HepG2 (cell line): ENCODE data around the gene OVCA2. TPM values are rescaled to one million over a fixed set of nuclear protein-coding genes. Genes with fewer than 3 reads are reported as not detected.

Source experiments
- ATAC-seq: fragments of 200-7000 bp; cut with Tn5 transposase; 3 replicates; pipeline ENCODE4 v1.9.1; 2020; ENCODE audit warnings: mild to moderate bottlenecking, moderate library complexity
- BruUV-seq: library from RNA; stranded (reverse); fragments of 400-500 nt; replicated peaks from 2 replicates; lab custom pipeline; 2021; lab: Mats Ljungman, UMichigan
- CTCF ChIA-PET: fragments of 300-600 bp; formaldehyde crosslinking; extraction: SDS; loops from one replicate; lab custom pipeline; 2021; ENCODE audit warnings: low total read pairs, inconsistent platforms, low intra/inter-chr PET ratio; lab: Yijun Ruan, JAX
- POLR2A ChIA-PET: fragments of 350-600 bp; sonication (Branson Sonifier 250); formaldehyde crosslinking; loops from one replicate; lab custom pipeline; 2020; ENCODE audit warnings: antibody characterized with exemption, inconsistent platforms; lab: Yijun Ruan, JAX
- DNase-seq: peaks from one replicate; pipeline ENCODE4 v3.0.0-alpha.2; 2015; ENCODE audit warnings: low spot score
- FAIRE-seq: peaks from 3 replicates; lab custom pipeline; 2011; peaks lifted over from hg19 to GRCh38; lab: Jason Lieb, UNC
- H2AFZ ChIP-seq: one replicate; pipeline ENCODE4 v1.6.1; 2011; ENCODE audit warnings: low read length, inconsistent platforms
- H3K27ac ChIP-seq: fragments of 300-600 bp; 3 replicates; pipeline ENCODE4 v1.8.0; 2011; ENCODE audit warnings: mixed run types, mild to moderate bottlenecking, mixed read lengths, low read length, inconsistent platforms; ENCODE audit not compliant: insufficient read depth; ENCODE audit errors: extremely low read length
- H3K27me3 ChIP-seq, 2 experiments: fragments of 200-600 bp in 1 of 2; 2 replicates in 1 of 2; 3 replicates in 1 of 2; pipeline versions ENCODE4 v1.6.0 to v1.8.0; 2011; ENCODE audit warnings: low read length in 2 of 2, mild to moderate bottlenecking in 2 of 2, moderate library complexity in 2 of 2, inconsistent platforms in 1 of 2; ENCODE audit not compliant: insufficient read depth in 2 of 2, control insufficient read depth in 1 of 2
- H3K36me3 ChIP-seq, 2 experiments: fragments of 200-600 bp in 1 of 2; replicated peaks in 1 of 2; 2 replicates in 1 of 2; 3 replicates in 1 of 2; pipeline versions ENCODE4 v1.5.1 to v1.8.0; 2011; ENCODE audit warnings: low read length in 2 of 2, inconsistent platforms in 1 of 2; ENCODE audit not compliant: insufficient read depth in 2 of 2, control insufficient read depth in 1 of 2
- H3K4me1 ChIP-seq: 2 replicates; pipeline ENCODE4 v1.5.1; 2012; ENCODE audit warnings: low read length, inconsistent platforms; ENCODE audit not compliant: insufficient read depth
- H3K4me2 ChIP-seq: 2 replicates; pipeline ENCODE4 v1.6.0; 2011; ENCODE audit warnings: low read depth, low read length, inconsistent platforms
- H3K4me3 ChIP-seq, 3 experiments: fragments of 200-600 bp in 1 of 3; sonication (generic), shearing (Covaris generic) in 1 of 3; replicated peaks in 1 of 3; 2 replicates each; pipeline ENCODE4 v1.5.1; 2011 to 2016; ENCODE audit warnings: low read length in 3 of 3, inconsistent platforms in 2 of 3, low read depth in 2 of 3, mild to moderate bottlenecking in 2 of 3, control low read depth in 1 of 3, mixed read lengths in 1 of 3; ENCODE audit not compliant: insufficient read depth in 1 of 3
- H3K79me2 ChIP-seq: one replicate; pipeline ENCODE4 v1.6.1; 2011; ENCODE audit warnings: low read length, inconsistent platforms; ENCODE audit not compliant: insufficient read depth
- H3K9ac ChIP-seq: 2 replicates; pipeline ENCODE4 v1.6.0; 2011; ENCODE audit warnings: mild to moderate bottlenecking, low read depth, low read length, inconsistent platforms; ENCODE audit not compliant: insufficient read depth
- H3K9me3 ChIP-seq: 2 replicates; pipeline ENCODE4 v1.5.1; 2012; ENCODE audit warnings: mild to moderate bottlenecking, low read length
- H4K20me1 ChIP-seq: 2 replicates; pipeline ENCODE4 v1.6.0; 2011; ENCODE audit warnings: inconsistent platforms, mild to moderate bottlenecking, low read length, moderate library complexity; ENCODE audit not compliant: insufficient read depth
- BHLHE40 ChIP-seq: IDR thresholded peaks from 2 replicates; pipeline ENCODE4 v1.6.1; 2011; ENCODE audit warnings: low read length, improper control_type of control experiment
- HDAC6 ChIP-seq: fragments of 200-600 bp; sonication (generic); IDR thresholded peaks from 2 replicates; pipeline ENCODE4 v1.7.0; 2017; ENCODE audit warnings: mild to moderate bottlenecking, antibody characterized with exemption, low read length, low read depth
- ZEB1 ChIP-seq: IDR thresholded peaks from 2 replicates; pipeline ENCODE4 v1.6.1; 2012; ENCODE audit warnings: mild to moderate bottlenecking, low read depth, inconsistent platforms; ENCODE audit not compliant: insufficient replicate concordance
- ZFAT ChIP-seq: sonication (generic); formaldehyde crosslinking; conservative IDR thresholded peaks from 2 replicates; pipeline ENCODE4 v1.8.1; 2023; ENCODE audit warnings: missing genetic modification reagents, inconsistent platforms
- ZFX ChIP-seq: sonication (generic); formaldehyde crosslinking; IDR thresholded peaks from 2 replicates; pipeline ENCODE4 v1.4.0; 2020; ENCODE audit warnings: mild to moderate bottlenecking, low read depth, missing genetic modification reagents, moderate library complexity
- ZNF143 ChIP-seq: sonication (generic); formaldehyde crosslinking; IDR thresholded peaks from 2 replicates; pipeline ENCODE4 v1.4.0; 2020; ENCODE audit warnings: missing genetic modification reagents
- ZNF563 ChIP-seq: sonication (generic); formaldehyde crosslinking; IDR thresholded peaks from 2 replicates; pipeline ENCODE4 v1.8.0; 2022; ENCODE audit warnings: mild to moderate bottlenecking, moderate library complexity, missing genetic modification reagents
- ZNF619 ChIP-seq: sonication (generic); formaldehyde crosslinking; IDR thresholded peaks from 2 replicates; pipeline ENCODE4 v1.4.0; 2020; ENCODE audit warnings: mild to moderate bottlenecking, missing genetic modification reagents
- WGBS: methylation state at CpG from one replicate; pipeline ENCODE4 v1.1.6; 2017; ENCODE audit warnings: low lambda C conversion rate; 5-methylcytosine and 5-hydroxymethylcytosine counted together
- in situ Hi-C: cut with HindIII; loops from 2 replicates; pipeline ENCODE4 v1.10.0; 2017; ENCODE audit warnings: low pct_unique_long_range_greater_than_20kb; ENCODE audit not compliant: extremely low pct_ligation_motif_present
- intact Hi-C: fragments of 100-400 bp; cut with micrococcal nuclease; formaldehyde crosslinking; loops from one replicate; pipeline ENCODE4 v1.10.0; 2022; ENCODE audit not compliant: unreplicated experiment
- polyA plus RNA-seq, 8 experiments: library from polyadenylated mRNA; depleted of rRNA in 3 of 8; stranded (reverse) in 7 of 8; unstranded in 1 of 8; fragments of >200 nt; fragmentation: Illumina TruSeq in 4 of 8; extraction: Trizol in 4 of 8; gene quantifications; 2 replicates each; pipeline versions ENCODE4 v1.2.1 to v1.2.3, GENCODE V29; 2011 to 2016; ENCODE audit warnings: low read depth in 4 of 8, missing spikeins in 1 of 8, mixed read lengths in 1 of 8; ENCODE audit not compliant: insufficient read depth in 1 of 8
- total RNA-seq, 5 experiments: library from RNA; depleted of rRNA; stranded (reverse); fragments of >200 nt; fragmentation: Illumina TruSeq; extraction: Trizol; gene quantifications; 2 replicates each; pipeline ENCODE4 v1.2.3, GENCODE V29; 2016; ENCODE audit warnings: low read depth in 1 of 5
- TF ChIP-seq, protein P1 (sequence below), 2 experiments: sonication (generic) in 1 of 2; formaldehyde crosslinking in 1 of 2; IDR thresholded peaks; 2 replicates each; pipeline versions ENCODE4 v1.4.0 to v1.6.1; 2016 to 2020; ENCODE audit warnings: borderline replicate concordance in 1 of 2, low read depth in 1 of 2, mild to moderate bottlenecking in 1 of 2, missing genetic modification reagents in 1 of 2
- TF ChIP-seq, protein P2 (sequence below): sonication (generic); formaldehyde crosslinking; IDR thresholded peaks from 2 replicates; pipeline ENCODE4 v1.4.0; 2020; ENCODE audit warnings: missing genetic modification reagents

Gene OVCA2
- total and polyA plus RNA-seq, 2 of the 13 experiments (the other 11 are each of a cell fraction or from before 2014, with no cell fraction given) = 23.7 to 28.2 TPM

DNA sequence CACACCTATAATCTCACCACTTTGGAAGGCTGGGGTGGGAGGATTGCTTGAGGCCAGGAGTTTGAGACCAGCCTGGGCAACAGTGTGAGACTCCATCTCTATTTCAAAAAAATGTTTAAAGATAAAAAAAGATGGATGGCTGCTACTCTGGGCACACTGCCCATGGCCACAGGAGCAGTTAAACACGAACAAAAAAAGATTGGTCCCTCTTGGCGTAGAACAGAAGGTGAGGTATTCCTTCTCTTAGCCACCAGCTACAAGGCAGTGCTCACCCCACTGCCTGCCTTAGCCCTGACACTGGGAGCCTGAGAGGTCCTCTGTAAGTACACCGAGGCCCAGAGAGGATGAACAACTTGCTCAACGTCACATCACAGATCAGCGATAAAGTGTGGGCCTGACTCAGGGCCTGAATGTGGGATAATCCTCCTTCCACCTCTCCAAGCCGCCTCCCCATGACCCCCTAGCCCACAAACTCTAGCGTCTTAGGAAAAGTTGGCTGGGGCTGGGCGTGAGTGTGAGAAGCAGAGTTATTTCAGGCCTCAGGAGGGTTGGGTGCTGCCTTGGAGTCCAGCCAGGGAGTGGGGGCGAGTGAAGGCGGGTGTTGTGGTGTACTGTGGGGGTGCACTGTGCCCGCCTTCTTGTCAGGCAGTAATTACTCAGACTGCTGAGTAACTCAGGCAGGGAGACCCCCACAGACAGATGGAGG, 14.1 kb upstream of the OVCA2 start:
- Histone ChIP-seq H4K20me1 (peaks cover 4% of the 10 kb centered on the region), H3K9ac (no peak overlapping the region), H3K9me3 (no peaks in the 10 kb centered on the region), H2AFZ (no peak overlapping the region), H3K4me2 (no peak overlapping the region), H3K27ac (no peak overlapping the region), H3K36me3 (no peaks in the 10 kb centered on the region), H3K79me2 (peaks cover 6% of the 10 kb centered on the region), H3K4me3 (no peak overlapping the region), H3K4me1 (peaks cover 44% of the 10 kb centered on the region), H3K27me3 (peaks cover 9 to 44% of the 10 kb centered on the region in 2 experiments)
- ChIA-PET CTCF (no interaction called here), POLR2A (no interaction called here)
- FAIRE-seq (no peak), ATAC-seq (no peak), DNase-seq (no peak)
- no peak for TF ChIP-seq ZFX (CRISPR knock-in tag)
- TF ChIP-seq ZNF563 (CRISPR knock-in tag) = no peak
- TF ChIP-seq, protein P1, sequence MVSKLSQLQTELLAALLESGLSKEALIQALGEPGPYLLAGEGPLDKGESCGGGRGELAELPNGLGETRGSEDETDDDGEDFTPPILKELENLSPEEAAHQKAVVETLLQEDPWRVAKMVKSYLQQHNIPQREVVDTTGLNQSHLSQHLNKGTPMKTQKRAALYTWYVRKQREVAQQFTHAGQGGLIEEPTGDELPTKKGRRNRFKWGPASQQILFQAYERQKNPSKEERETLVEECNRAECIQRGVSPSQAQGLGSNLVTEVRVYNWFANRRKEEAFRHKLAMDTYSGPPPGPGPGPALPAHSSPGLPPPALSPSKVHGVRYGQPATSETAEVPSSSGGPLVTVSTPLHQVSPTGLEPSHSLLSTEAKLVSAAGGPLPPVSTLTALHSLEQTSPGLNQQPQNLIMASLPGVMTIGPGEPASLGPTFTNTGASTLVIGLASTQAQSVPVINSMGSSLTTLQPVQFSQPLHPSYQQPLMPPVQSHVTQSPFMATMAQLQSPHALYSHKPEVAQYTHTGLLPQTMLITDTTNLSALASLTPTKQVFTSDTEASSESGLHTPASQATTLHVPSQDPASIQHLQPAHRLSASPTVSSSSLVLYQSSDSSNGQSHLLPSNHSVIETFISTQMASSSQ (IDR thresholded peaks at IDR 0.05; ENCODE audit: low read depth) = no peak
- TF ChIP-seq, protein P1 (CRISPR knock-in tag; IDR thresholded peaks at IDR 0.05; ENCODE audit: borderline replicate concordance) = no peak
- TF ChIP-seq, protein P2, sequence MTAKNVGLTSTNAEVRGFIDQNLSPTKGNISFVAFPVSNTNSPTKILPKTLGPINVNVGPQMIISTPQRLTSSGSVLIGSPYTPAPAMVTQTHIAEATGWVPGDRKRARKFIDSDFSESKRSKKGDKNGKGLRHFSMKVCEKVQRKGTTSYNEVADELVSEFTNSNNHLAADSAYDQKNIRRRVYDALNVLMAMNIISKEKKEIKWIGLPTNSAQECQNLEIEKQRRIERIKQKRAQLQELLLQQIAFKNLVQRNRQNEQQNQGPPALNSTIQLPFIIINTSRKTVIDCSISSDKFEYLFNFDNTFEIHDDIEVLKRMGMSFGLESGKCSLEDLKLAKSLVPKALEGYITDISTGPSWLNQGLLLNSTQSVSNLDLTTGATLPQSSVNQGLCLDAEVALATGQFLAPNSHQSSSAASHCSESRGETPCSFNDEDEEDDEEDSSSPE (CRISPR knock-in tag) = no peak
- TF ChIP-seq ZNF143 (CRISPR knock-in tag) = no peak
- no peak for TF ChIP-seq ZNF619
- TF ChIP-seq BHLHE40 = no peak
- no peak for TF ChIP-seq ZEB1
- TF ChIP-seq ZFAT (CRISPR knock-in tag) = no peak
- TF ChIP-seq HDAC6 = no peak
- in situ Hi-C loops (loop anchor here (5.0 to 25.0 kb wide), 2 partner anchors 120 to 315 kb away; partner anchors contain the start of genes TLCD2 and WDR81), intact Hi-C loops (loop anchor here (10.0 kb wide), 2 partner anchors 53 to 143 kb away; no protein-coding TSS in a partner anchor)
- no TSS peak for BruUV-seq
- WGBS = 20% methylated on average over 11 of the region's 11 CpGs
